Ishikawa (cell line): ENCODE data around the gene BCORL1.

Experiments
- CEBPB ChIP-seq: IDR thresholded peaks from 2 replicates; pipeline ENCODE4 v1.6.1; 2012
- CREB1 ChIP-seq: IDR thresholded peaks from 2 replicates; pipeline ENCODE4 v1.6.1; 2012; ENCODE audit warnings: low read depth
- EGR1 ChIP-seq: IDR thresholded peaks from 2 replicates; pipeline ENCODE4 v1.6.1; 2012
- EP300 ChIP-seq: IDR thresholded peaks from 2 replicates; pipeline ENCODE4 v1.6.1; 2012; ENCODE audit warnings: borderline replicate concordance
- FOXM1 ChIP-seq: IDR thresholded peaks from 2 replicates; pipeline ENCODE4 v1.6.1; 2012; ENCODE audit warnings: low read depth, borderline replicate concordance
- NFIC ChIP-seq: IDR thresholded peaks from 2 replicates; pipeline ENCODE4 v1.6.1; 2012
- RAD21 ChIP-seq: IDR thresholded peaks from 2 replicates; pipeline ENCODE4 v1.6.1; 2012; ENCODE audit warnings: low read depth
- TAF1 ChIP-seq: IDR thresholded peaks from 2 replicates; pipeline ENCODE4 v1.6.1; 2012; ENCODE audit warnings: low read depth, mild to moderate bottlenecking
- TCF12 ChIP-seq: IDR thresholded peaks from 2 replicates; pipeline ENCODE4 v1.6.1; 2012; ENCODE audit warnings: low read depth
- TEAD4 ChIP-seq: IDR thresholded peaks from 2 replicates; pipeline ENCODE4 v1.6.1; 2012
- YY1 ChIP-seq: IDR thresholded peaks from 2 replicates; pipeline ENCODE4 v1.6.1; 2012; ENCODE audit warnings: low read depth
- TF ChIP-seq, protein P1 (sequence below): IDR thresholded peaks from 2 replicates; pipeline ENCODE4 v1.6.1; 2012; ENCODE audit warnings: low read depth, mild to moderate bottlenecking
- TF ChIP-seq, protein P2 (sequence below): IDR thresholded peaks from 2 replicates; pipeline ENCODE4 v1.6.1; 2012
- TF ChIP-seq, protein P3 (sequence below): IDR thresholded peaks from 2 replicates; pipeline ENCODE4 v1.6.1; 2012

DNA sequence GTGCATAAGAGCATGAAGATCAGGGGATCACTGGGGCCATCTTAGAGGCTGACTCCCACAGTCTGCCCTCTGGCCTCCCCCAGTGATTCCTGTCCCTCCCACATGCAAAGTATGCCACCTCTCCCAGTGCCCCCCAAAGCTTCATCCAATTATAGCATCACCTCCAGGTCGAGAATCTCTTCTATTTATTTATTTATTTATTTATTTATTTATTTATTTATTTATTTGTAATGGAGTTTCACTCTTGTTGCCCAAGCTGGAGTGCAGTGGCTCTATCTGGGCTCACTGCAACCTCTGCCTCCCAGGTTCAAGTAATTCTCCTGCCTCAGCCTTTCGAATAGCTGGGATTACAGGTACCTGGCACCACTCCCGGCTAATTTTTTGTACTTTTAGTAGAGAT lies 50.1 kb downstream of the BCORL1 start:
- TF ChIP-seq, protein P1, sequence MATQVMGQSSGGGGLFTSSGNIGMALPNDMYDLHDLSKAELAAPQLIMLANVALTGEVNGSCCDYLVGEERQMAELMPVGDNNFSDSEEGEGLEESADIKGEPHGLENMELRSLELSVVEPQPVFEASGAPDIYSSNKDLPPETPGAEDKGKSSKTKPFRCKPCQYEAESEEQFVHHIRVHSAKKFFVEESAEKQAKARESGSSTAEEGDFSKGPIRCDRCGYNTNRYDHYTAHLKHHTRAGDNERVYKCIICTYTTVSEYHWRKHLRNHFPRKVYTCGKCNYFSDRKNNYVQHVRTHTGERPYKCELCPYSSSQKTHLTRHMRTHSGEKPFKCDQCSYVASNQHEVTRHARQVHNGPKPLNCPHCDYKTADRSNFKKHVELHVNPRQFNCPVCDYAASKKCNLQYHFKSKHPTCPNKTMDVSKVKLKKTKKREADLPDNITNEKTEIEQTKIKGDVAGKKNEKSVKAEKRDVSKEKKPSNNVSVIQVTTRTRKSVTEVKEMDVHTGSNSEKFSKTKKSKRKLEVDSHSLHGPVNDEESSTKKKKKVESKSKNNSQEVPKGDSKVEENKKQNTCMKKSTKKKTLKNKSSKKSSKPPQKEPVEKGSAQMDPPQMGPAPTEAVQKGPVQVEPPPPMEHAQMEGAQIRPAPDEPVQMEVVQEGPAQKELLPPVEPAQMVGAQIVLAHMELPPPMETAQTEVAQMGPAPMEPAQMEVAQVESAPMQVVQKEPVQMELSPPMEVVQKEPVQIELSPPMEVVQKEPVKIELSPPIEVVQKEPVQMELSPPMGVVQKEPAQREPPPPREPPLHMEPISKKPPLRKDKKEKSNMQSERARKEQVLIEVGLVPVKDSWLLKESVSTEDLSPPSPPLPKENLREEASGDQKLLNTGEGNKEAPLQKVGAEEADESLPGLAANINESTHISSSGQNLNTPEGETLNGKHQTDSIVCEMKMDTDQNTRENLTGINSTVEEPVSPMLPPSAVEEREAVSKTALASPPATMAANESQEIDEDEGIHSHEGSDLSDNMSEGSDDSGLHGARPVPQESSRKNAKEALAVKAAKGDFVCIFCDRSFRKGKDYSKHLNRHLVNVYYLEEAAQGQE = no peak
- TF ChIP-seq RAD21 (no peak), YY1 (no peak), TAF1 (no peak), EP300 (no peak), NFIC (no peak), CEBPB (no peak), FOXM1 (no peak), EGR1 (no peak), TCF12 (no peak), TEAD4 (no peak), CREB1 (no peak)
- TF ChIP-seq, protein P2, sequence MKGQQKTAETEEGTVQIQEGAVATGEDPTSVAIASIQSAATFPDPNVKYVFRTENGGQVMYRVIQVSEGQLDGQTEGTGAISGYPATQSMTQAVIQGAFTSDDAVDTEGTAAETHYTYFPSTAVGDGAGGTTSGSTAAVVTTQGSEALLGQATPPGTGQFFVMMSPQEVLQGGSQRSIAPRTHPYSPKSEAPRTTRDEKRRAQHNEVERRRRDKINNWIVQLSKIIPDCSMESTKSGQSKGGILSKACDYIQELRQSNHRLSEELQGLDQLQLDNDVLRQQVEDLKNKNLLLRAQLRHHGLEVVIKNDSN = no peak
- TF ChIP-seq, protein P3, sequence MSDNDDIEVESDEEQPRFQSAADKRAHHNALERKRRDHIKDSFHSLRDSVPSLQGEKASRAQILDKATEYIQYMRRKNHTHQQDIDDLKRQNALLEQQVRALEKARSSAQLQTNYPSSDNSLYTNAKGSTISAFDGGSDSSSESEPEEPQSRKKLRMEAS = no peak
